ENCODE results near the gene LRIT1. TPM values are rescaled to one million over a fixed set of nuclear protein-coding genes. Genes with fewer than 3 reads are reported as not detected.
"Not testable (repeated sequence)": the region's sequence is repeated elsewhere in the genome, so short reads cannot be mapped to it uniquely, and the experiment has no call there.

LRIT1 gene
- total and polyA plus RNA-seq, 2 donors (not counting 3 experiments of a cell fraction or from before 2014, with no cell fraction given) = not detected

DNA sequence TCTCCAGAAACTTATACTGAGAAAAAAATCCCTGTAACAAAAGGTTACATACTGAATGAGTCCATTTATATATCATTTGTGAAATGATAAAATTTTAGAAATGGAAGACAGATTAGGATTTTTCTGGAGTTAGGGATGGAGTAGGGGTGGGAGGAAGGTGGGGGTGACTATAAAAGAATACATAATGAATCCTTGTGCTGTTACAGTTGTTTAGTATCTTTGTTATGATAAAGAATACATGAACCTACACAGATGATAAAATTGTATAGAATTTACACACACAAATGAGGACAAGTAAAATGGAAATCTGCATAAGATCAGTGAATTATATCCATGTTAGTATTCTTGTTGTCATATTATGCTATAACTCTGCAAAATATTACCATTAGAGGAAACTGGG is 45.3 kb upstream of the LRIT1 start:
- H3K9ac ChIP-seq (replicated peaks; ENCODE audit: extremely low read depth, insufficient read depth, low read length) = no peak overlapping the region
- no peaks in the 10 kb centered on the region for H4K20me1 ChIP-seq (replicated peaks; ENCODE audit: control insufficient read depth, extremely low read depth, insufficient read depth, low read length)
- no peaks in the 10 kb centered on the region for H3K79me2 ChIP-seq (ENCODE audit: control insufficient read depth, insufficient read depth, low read length)
- no peaks in the 10 kb centered on the region for H3K4me1 ChIP-seq (ENCODE audit: control insufficient read depth, extremely low read depth, insufficient read depth, low read length)
- H3K4me3 ChIP-seq (replicated peaks in 1 of 3; ENCODE audit: insufficient read depth in 1 of 3, low read depth in 1 of 3, low read length in 3 of 3) = no peak overlapping the region
- dilution Hi-C loops (cut with MboI; ENCODE audit: extremely low pct_ligation_motif_present, low sequenced_read_pairs) (no loop called here), intact Hi-C loops (cut with micrococcal nuclease) (no loop called here)
- TF ChIP-seq POLR2AphosphoS5 (IDR thresholded peaks at IDR 0.05; ENCODE audit: insufficient read depth, low read depth, low read length) (no peak), POLR2A (IDR thresholded peaks at IDR 0.05; ENCODE audit: low read depth, low read length) (no peak), JUN (IDR thresholded peaks at IDR 0.05; ENCODE audit: borderline replicate concordance, insufficient read depth, insufficient read length, low read depth) (no peak), FOS (IDR thresholded peaks at IDR 0.05; ENCODE audit: borderline replicate concordance, insufficient read depth, low read length) (no peak), GATA2 (IDR thresholded peaks at IDR 0.05; ENCODE audit: insufficient read depth, insufficient read length, low read depth, low read length) (no peak), MYC (IDR thresholded peaks at IDR 0.05; ENCODE audit: low read depth, low read length) (no peak), EZH2 (IDR thresholded peaks at IDR 0.05; ENCODE audit: borderline replicate concordance, low read depth, low read length, severe bottlenecking) (no peak)
- TF ChIP-seq, protein P1, sequence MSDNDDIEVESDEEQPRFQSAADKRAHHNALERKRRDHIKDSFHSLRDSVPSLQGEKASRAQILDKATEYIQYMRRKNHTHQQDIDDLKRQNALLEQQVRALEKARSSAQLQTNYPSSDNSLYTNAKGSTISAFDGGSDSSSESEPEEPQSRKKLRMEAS (IDR thresholded peaks at IDR 0.05; ENCODE audit: insufficient read depth, insufficient read length) = no peak
- TF ChIP-seq, protein P2, sequence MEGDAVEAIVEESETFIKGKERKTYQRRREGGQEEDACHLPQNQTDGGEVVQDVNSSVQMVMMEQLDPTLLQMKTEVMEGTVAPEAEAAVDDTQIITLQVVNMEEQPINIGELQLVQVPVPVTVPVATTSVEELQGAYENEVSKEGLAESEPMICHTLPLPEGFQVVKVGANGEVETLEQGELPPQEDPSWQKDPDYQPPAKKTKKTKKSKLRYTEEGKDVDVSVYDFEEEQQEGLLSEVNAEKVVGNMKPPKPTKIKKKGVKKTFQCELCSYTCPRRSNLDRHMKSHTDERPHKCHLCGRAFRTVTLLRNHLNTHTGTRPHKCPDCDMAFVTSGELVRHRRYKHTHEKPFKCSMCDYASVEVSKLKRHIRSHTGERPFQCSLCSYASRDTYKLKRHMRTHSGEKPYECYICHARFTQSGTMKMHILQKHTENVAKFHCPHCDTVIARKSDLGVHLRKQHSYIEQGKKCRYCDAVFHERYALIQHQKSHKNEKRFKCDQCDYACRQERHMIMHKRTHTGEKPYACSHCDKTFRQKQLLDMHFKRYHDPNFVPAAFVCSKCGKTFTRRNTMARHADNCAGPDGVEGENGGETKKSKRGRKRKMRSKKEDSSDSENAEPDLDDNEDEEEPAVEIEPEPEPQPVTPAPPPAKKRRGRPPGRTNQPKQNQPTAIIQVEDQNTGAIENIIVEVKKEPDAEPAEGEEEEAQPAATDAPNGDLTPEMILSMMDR (IDR thresholded peaks at IDR 0.05; ENCODE audit: extremely low read depth in 1 of 2, insufficient read depth in 1 of 2, low read depth in 1 of 2, low read length in 2 of 2) = no peak
- no peaks in the 10 kb centered on the region for H3K9me1 ChIP-seq (replicated peaks; ENCODE audit: control insufficient read depth, extremely low read depth, insufficient read depth, low read length)
- CTCF ChIA-PET = no interaction called here
- no peak overlapping the region for H3K4me2 ChIP-seq (ENCODE audit: insufficient read depth, low read length)
- DNase-seq (ENCODE audit: low read depth, low spot score) (no peak), FAIRE-seq (no peak)
- no peak overlapping the region for H3K27ac ChIP-seq (ENCODE audit: insufficient read depth, low read depth, low read length)
- BruUV-seq (replicated peaks) = no TSS peak
- H3K27me3 ChIP-seq (ENCODE audit: control insufficient read depth in 2 of 2, insufficient read depth in 2 of 2, low read length in 2 of 2) = peaks cover 8 to 19% of the 10 kb centered on the region in 2 experiments
- H3K36me3 ChIP-seq (ENCODE audit: control insufficient read depth in 2 of 2, extremely low read depth in 1 of 2, insufficient read depth in 2 of 2, low read length in 2 of 2) = no peaks in the 10 kb centered on the region
- POLR2A ChIA-PET = no interaction called here
- H3K9me3 ChIP-seq (replicated peaks; ENCODE audit: control insufficient read depth, insufficient read depth, low read length) = no peaks in the 10 kb centered on the region
- H2AFZ ChIP-seq (ENCODE audit: low read depth, low read length) = no peak overlapping the region

DNA sequence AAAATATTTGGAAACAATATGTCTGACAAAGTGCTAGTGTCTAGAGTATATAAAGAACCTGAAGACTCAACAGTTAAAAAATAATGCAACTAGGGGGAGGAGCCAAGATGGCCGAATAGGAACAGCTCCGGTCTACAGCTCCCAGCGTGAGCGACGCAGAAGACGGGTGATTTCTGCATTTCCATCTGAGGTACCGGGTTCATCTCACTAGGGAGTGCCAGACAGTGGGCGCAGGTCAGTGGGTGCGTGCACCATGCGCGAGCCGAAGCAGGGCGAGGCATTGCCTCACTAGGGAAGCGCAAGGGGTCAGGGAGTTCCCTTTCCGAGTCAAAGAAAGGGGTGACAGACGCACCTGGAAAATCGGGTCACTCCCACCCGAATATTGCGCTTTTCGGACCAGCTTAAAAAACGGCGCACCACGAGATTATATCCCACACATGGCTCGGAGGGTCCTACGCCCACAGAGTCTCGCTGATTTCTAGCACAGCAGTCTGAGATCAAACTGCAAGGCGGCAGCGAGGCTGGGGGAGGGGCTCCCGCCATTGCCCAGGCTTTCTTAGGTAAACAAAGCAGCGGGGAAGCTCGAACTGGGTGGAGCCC is 38.6 kb upstream of the LRIT1 start:
- H3K4me2 ChIP-seq (ENCODE audit: insufficient read depth, low read length); H3K9me3 ChIP-seq (replicated peaks; ENCODE audit: control insufficient read depth, insufficient read depth, low read length); intact Hi-C loops (cut with micrococcal nuclease); H3K9ac ChIP-seq (replicated peaks; ENCODE audit: extremely low read depth, insufficient read depth, low read length); H3K4me1 ChIP-seq (ENCODE audit: control insufficient read depth, extremely low read depth, insufficient read depth, low read length); H2AFZ ChIP-seq (ENCODE audit: low read depth, low read length); FAIRE-seq; H3K4me3 ChIP-seq (replicated peaks in 1 of 3; ENCODE audit: insufficient read depth in 1 of 3, low read depth in 1 of 3, low read length in 3 of 3); BruUV-seq (replicated peaks); H3K27ac ChIP-seq (ENCODE audit: insufficient read depth, low read depth, low read length); H4K20me1 ChIP-seq (replicated peaks; ENCODE audit: control insufficient read depth, extremely low read depth, insufficient read depth, low read length); DNase-seq (ENCODE audit: low read depth, low spot score); dilution Hi-C loops (cut with MboI; ENCODE audit: extremely low pct_ligation_motif_present, low sequenced_read_pairs); H3K36me3 ChIP-seq (ENCODE audit: control insufficient read depth in 2 of 2, extremely low read depth in 1 of 2, insufficient read depth in 2 of 2, low read length in 2 of 2); H3K79me2 ChIP-seq (ENCODE audit: control insufficient read depth, insufficient read depth, low read length); H3K9me1 ChIP-seq (replicated peaks; ENCODE audit: control insufficient read depth, extremely low read depth, insufficient read depth, low read length); POLR2A ChIA-PET: not testable (repeated sequence)
- H3K27me3 ChIP-seq (ENCODE audit: control insufficient read depth in 2 of 2, insufficient read depth in 2 of 2, low read length in 2 of 2) = peaks cover 4 to 12% of the 10 kb centered on the region in 2 experiments
- CTCF ChIA-PET = interaction anchor here (1.7 kb wide), 1 partner anchor 13 kb away, joined by 9 read pairs; no protein-coding TSS in a partner anchor
